Inflammatory macrophage (primary cell): ENCODE results near the gene NIT1.

Experiments used
- DNase-seq, 2 donors: peaks; one replicate each; pipeline ENCODE4 v3.0.0-alpha.2; 2020 to 2022
- total RNA-seq, 18 experiments: gene quantifications; one replicate each; lab custom pipeline; 2026; ENCODE audit warnings: mixed read lengths in 6 of 18, inconsistent platforms in 2 of 18; lab: John Stamatoyannopoulos, UW

Gene NIT1, protein sequence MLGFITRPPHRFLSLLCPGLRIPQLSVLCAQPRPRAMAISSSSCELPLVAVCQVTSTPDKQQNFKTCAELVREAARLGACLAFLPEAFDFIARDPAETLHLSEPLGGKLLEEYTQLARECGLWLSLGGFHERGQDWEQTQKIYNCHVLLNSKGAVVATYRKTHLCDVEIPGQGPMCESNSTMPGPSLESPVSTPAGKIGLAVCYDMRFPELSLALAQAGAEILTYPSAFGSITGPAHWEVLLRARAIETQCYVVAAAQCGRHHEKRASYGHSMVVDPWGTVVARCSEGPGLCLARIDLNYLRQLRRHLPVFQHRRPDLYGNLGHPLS
- total RNA-seq, result 18.7 to 44.7 (median 27.3) reads per million in 18 experiments

- peak; percentile 79 to 90 for DNase-seq
Observed at GRCh38 chr1:161117759-161118581, at the start of gene NIT1, which contains the start of gene PFDN2. NIT1 (plus strand) TSS chr1:161118105; CDS start chr1:161118177, 72 bp downstream. PFDN2 (minus strand) TSS chr1:161118037; CDS start chr1:161118026, 11 bp downstream.

DNA sequence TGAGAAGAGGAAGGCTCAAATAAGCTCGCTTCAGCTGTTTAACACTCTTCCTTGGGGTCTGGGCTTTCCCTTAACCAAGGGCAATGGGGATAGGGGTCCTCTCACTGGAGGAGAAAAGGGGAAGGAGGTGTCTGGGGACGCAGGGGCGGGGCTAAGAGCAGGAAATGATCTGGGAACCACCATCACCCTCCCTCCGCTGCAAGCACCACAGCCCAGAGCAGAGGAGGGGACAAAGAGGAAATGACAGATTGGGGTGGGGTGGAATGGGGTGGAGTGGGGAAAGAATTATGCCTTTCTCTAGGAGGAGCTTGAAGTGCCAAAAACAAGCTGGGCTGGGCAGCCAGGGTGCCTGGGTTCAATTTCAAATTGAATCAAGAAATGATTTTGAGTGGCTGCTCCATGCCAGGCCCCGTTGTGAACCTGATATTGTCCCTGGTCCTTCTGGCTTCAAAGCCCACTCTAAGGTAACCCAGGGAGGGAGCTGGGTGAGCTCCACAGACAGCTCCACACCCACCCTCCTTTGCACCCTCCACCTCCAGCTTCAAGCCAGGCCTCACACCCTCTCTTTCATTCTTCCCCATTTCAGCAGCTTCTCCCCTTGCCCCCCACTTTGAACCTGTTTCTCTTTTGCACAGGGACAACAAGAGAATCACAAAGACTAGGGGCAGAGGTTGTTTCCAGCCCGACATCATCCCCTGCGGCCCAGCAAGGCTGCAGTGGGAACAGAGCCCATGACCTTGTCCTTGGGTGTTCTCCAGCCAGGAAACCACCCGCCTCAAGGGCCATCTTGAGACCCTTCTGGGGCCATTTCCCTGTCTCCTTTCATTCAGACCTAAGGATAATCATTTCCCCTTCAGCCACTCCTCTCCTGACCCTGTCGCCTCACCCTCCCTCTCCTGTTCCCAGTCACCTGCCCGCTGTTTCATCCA, 49.3 kb upstream of the NIT1 start:
- peak; percentile 91 to 93 for DNase-seq

GRCh38 chr1:161069241-161069640, 48.7 kb upstream of the NIT1 start:
- DNase-seq, result no peak

GRCh38 chr1:161069731-161070270, 48.1 kb upstream of the NIT1 start, which contains the start of gene ARHGAP30:
ARHGAP30 (minus strand) TSS chr1:161069891; CDS start chr1:161069624, 267 bp downstream.
- peak; percentile 94 to 97 for DNase-seq

DNA sequence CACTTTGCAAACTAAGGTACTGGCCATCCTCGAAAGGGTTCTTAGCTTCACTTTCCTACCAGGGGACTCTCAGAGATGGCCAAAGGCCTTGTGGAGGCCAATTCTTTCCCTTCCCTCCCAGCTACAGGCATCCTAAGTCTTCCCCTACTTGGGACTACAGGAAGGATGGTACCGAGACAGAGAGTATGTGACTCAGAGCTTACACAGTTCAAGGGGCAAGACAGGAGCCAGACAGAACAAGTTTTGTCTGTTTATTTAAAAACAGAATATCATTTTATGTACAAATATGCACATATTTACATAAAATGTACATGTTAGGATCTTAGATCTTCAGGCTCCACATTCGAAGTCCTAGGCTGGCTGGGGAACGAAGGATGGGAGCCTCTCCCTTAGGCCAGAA, 47.1 kb upstream of the NIT1 start:
- no peak for DNase-seq

DNA sequence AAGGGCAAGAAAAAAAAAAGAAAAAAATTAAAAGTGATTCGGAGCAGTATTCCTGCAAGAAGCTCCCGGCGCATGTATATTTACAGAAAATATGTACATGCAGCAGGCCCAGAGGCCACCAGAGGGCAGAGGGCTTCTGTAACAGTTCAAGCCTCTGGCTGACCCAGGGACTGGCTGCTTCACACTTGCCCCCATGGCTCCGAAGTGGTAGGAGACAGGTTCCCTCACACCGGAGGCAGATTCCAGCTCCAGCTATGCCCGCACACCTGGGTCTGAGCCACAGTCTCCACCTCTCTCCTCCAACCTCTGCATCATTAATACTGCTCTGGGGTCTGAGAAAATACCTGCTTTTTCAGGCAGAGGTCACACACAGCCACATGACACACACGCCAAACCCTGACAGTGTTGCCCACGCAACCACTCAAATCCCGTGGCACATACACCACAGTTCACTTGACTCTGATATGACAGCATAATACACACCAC, 46.0 kb upstream of the NIT1 start:
- peak; percentile 75 to 83 for DNase-seq

GRCh38 chr1:161072751-161073449, 45.0 kb upstream of the NIT1 start:
- DNase-seq, result no peak

GRCh38 chr1:161073474-161074121, 44.3 kb upstream of the NIT1 start:
- DNase-seq, result no peak

DNA sequence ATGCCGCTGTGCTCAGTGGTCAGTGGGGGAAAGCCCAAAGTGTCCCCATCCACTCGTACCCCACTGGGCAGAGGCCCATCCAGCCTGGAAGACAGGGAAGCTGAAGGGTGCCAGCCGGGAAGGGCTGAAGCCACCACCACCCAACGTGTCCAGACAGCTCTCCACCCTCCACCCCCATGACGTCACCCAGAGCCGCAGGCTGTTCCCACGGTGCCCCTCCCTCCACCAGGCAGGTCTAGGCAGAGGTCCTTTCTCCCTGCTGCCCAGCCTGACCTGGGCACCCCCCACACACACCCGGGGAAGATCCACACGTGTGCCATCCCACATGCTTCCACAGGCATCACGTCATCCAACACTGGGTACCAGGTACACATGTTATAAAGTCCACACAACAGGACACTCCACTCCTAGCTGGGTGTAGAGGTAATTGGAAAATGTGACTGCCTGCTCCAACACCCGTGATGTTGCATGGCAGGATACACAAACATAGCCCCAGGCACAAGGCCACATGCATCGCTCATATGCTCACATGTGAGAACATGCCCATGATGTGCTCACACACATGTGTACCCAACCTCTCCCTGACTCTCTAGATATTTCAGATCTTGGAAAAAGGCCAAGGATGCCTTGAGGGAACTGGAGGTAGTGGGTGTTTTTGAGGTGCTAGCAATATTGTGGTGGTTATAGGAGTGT, 43.1 kb upstream of the NIT1 start:
- no peak for DNase-seq

GRCh38 chr1:161076410-161076809, 41.5 kb upstream of the NIT1 start:
- no peak for DNase-seq

DNA sequence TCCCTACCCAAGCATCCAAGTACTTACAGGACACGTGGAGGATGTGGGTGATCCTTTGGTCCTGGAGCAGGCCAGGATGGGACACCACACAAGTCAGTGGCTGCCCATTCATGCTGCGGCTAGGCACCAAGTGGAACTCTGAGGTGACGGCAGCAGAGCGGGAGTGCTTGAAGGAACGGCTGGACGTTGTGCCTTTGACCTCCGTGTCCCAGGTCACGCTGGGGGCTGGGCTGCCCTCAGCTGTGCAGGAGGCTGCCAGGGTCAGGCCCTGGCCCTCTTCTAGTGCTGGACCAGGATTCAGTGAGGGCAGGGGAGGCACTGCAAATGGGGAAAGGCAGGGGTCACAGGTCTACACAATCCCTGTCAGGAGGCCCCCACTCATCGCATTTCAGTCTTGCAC, 40.5 kb upstream of the NIT1 start:
- no peak for DNase-seq

- DNase-seq, result no peak
Observed at GRCh38 chr1:161079436-161080110, 38.3 kb upstream of the NIT1 start.

DNA sequence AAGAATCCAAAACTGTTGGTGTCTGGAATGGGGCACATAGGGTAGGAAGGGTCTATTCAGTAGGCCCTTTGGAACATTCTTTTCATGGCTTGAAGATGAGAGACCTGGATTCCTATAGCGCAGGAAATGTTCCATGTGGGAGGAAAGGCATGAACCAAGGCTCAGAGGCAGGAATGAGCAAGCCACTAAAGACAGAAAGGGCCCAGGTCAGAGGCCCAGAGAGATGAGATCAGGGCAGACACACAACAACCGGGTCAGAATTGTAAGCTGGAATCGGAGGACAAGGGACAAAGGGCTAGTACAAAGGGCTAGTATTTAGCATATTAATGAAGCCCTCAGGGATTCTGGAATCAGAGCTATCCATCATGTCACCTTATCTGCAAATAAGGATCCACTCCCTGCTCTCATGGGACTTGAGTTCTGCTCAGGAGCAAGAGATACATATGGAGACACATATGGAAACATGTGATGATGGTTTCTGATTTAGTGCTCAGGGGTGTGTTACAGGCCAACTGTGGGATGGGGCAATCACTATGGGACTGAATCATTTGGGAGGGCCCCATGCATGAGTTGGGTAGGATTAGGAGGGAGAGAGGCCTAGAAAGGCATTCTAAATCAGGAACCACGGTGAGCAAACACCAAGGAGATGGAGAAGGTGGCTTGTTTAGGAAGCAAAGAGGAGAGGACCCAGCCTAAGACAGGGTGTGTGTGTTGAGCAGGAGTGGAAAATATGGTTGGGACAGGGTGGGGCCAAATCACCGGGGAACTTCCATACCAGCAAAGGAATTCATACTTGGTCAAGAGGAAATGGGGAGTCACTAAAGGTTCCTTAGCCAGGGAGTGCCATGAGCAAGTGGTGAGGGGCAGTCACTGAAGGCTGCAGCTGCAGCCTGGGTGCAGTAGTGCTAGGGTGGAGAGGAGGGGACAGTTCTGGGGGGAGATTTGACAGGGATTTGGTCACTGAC, 37.2 kb upstream of the NIT1 start:
- DNase-seq, result peak in 1 of 2 donors; percentile 29

GRCh38 chr1:161081519-161081918, 36.4 kb upstream of the NIT1 start:
- no peak for DNase-seq

DNA sequence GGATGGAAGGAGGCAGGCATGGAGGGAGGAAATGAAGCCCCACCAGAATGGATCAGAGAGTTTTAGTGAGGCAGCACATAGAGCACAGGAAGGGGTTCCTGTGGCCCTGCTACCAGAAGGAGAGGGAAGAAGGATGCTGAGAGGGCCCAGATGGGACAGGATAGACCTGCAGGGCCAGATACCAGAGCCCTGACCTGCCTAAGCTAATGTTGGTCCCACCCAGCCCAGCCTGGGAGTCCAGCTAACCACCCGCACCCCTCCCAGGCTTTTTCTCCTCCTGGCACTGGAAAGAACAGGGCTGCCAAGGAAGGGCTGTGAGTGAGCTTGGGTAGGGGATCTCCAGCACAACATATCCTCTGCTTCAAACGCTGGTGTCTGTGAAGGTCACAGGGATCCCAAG, 35.4 kb upstream of the NIT1 start:
- DNase-seq, result no peak

DNA sequence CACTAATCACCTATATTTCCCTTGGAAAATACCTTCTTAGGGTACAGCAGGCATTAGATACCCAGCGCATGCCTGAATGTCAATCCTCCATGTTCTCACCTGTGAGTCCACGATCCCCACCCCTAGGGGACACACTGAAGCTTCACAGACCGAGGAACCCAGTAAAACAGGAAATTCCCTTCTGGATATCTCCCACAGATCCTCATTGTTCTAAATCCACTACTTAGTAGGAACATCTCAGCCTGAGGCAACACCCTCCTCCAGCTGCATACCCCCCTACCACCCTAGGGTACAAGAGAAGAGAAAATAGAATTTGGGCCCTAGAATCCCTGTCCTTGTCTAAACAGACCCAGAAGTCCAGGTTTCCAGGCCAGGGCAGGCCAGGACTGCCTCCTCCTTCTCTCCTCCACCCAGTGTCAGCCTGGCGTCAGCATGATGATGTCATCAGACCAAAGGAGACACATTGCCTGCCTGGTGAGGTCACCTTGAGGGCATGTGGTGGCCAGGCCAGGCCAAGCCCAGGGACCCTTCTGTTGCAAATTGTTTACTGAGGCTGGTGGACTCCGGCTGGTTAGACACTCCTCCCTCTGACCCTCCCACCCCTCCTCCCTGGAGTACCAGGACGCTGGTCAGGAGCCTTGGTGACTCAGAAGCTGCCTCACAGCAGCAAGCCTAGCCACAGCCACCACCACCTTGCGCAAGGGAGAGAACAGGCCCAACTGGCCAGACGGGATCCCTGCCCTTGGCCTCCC, 34.7 kb upstream of the NIT1 start:
- DNase-seq, result peak; percentile 97 to 99
